ENCODE data around the gene CENPB.

CENPB gene

GRCh38 chr20:3767427-3768341 is 18.9 kb downstream of the CENPB start, which contains the start of gene ADISSP:
TSS of gene ADISSP (minus strand) at chr20:3767753. CDS start at chr20:3760100, 7,653 bp downstream.
- H3K4me3 ChIP-seq (ENCODE audit: insufficient read depth, low read depth, low read length, poor library complexity, severe bottlenecking): peak within 1 kb of the TSS; percentile 75
- peak within 1 kb of the TSS; percentile 99 for H3K27ac ChIP-seq (ENCODE audit: insufficient read depth, low read length, poor library complexity, severe bottlenecking)
- no peaks in the 10 kb centered on the region for H3K36me3 ChIP-seq (ENCODE audit: control insufficient read depth, insufficient read depth, low read length)
- H3K4me1 ChIP-seq (ENCODE audit: control insufficient read depth, insufficient read depth, low read length, poor library complexity, severe bottlenecking): peaks cover 27% of the 10 kb centered on the region
- H3K9me3 ChIP-seq (ENCODE audit: control insufficient read depth, low read length): no peaks in the 10 kb centered on the region
- peak; percentile 91 to 96 (median 93) for DNase-seq
- H3K27me3 ChIP-seq (replicated peaks; ENCODE audit: control insufficient read depth, insufficient read depth, low read length, poor library complexity, severe bottlenecking): no peaks in the 10 kb centered on the region

- Histone ChIP-seq H3K36me3 (ENCODE audit: control insufficient read depth, insufficient read depth, low read length) (no peaks in the 10 kb centered on the region), H3K4me3 (ENCODE audit: insufficient read depth, low read depth, low read length, poor library complexity, severe bottlenecking) (peak overlapping the region; percentile 75), H3K27me3 (replicated peaks; ENCODE audit: control insufficient read depth, insufficient read depth, low read length, poor library complexity, severe bottlenecking) (no peaks in the 10 kb centered on the region), H3K4me1 (ENCODE audit: control insufficient read depth, insufficient read depth, low read length, poor library complexity, severe bottlenecking) (peaks cover 27% of the 10 kb centered on the region), H3K9me3 (ENCODE audit: control insufficient read depth, low read length) (no peaks in the 10 kb centered on the region), H3K27ac (ENCODE audit: insufficient read depth, low read length, poor library complexity, severe bottlenecking) (peak overlapping the region; percentile 99)
- DNase-seq: peak in 1 of 3 donors; percentile 14
These were observed 19.5 kb downstream of the CENPB start for GRCh38 chr20:3767110-3767426.

- DNase-seq: no peak
- Histone ChIP-seq H3K27ac (ENCODE audit: insufficient read depth, low read length, poor library complexity, severe bottlenecking) (peak overlapping the region; percentile 99), H3K9me3 (ENCODE audit: control insufficient read depth, low read length) (no peaks in the 10 kb centered on the region), H3K4me3 (ENCODE audit: insufficient read depth, low read depth, low read length, poor library complexity, severe bottlenecking) (peak overlapping the region; percentile 75), H3K36me3 (ENCODE audit: control insufficient read depth, insufficient read depth, low read length) (no peaks in the 10 kb centered on the region), H3K27me3 (replicated peaks; ENCODE audit: control insufficient read depth, insufficient read depth, low read length, poor library complexity, severe bottlenecking) (no peaks in the 10 kb centered on the region), H3K4me1 (ENCODE audit: control insufficient read depth, insufficient read depth, low read length, poor library complexity, severe bottlenecking) (peaks cover 27% of the 10 kb centered on the region)
These were observed 20.0 kb downstream of the CENPB start for GRCh38 chr20:3766422-3767109.

DNA sequence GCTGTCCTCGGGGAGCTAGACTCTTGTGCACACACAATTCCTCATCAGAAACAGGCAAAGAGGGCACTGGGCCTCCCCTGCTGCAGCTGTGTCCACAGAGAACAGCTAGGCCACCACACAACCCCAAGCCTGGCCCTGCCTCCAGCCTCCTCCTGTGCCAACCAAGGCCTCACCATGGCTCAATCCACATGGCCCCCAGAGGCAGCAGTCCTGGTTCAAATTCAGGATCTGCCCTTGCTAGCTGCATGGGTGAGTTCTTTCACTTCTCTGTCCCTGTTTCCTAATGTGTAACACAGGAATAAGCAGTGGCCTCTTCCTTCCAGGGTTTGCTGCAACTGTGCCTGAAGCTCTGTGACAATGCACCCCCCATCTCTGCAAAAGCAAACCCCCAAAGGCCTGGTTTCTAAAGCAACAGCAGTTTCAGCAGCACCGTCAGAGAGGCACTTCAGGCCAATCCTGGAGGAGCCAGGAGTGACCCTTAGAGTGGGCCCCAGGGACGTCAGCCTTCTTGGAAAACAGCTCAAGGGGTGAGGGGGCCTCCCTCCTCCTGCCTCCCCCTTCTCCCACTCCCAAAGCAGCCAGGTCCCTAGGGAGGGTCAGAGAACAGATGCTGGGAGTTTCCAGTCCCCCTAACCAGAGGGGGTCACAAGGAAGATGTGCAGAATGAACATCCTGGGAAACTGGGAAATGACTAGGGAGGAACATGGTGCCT is 21.2 kb downstream of the CENPB start:
- Histone ChIP-seq H3K36me3 (ENCODE audit: control insufficient read depth, insufficient read depth, low read length) (no peaks in the 10 kb centered on the region), H3K4me1 (ENCODE audit: control insufficient read depth, insufficient read depth, low read length, poor library complexity, severe bottlenecking) (peaks cover 27% of the 10 kb centered on the region), H3K27ac (ENCODE audit: insufficient read depth, low read length, poor library complexity, severe bottlenecking) (no peak overlapping the region), H3K4me3 (ENCODE audit: insufficient read depth, low read depth, low read length, poor library complexity, severe bottlenecking) (no peak overlapping the region), H3K27me3 (replicated peaks; ENCODE audit: control insufficient read depth, insufficient read depth, low read length, poor library complexity, severe bottlenecking) (no peaks in the 10 kb centered on the region), H3K9me3 (ENCODE audit: control insufficient read depth, low read length) (no peaks in the 10 kb centered on the region)
- no peak for DNase-seq

- no peak for DNase-seq
- no peak overlapping the region for H3K27ac ChIP-seq (ENCODE audit: insufficient read depth, low read length, poor library complexity, severe bottlenecking)
- H3K4me3 ChIP-seq (ENCODE audit: insufficient read depth, low read depth, low read length, poor library complexity, severe bottlenecking): no peak overlapping the region
- no peaks in the 10 kb centered on the region for H3K27me3 ChIP-seq (replicated peaks; ENCODE audit: control insufficient read depth, insufficient read depth, low read length, poor library complexity, severe bottlenecking)
- H3K4me1 ChIP-seq (ENCODE audit: control insufficient read depth, insufficient read depth, low read length, poor library complexity, severe bottlenecking): peaks cover 27% of the 10 kb centered on the region
- H3K9me3 ChIP-seq (ENCODE audit: control insufficient read depth, low read length): no peaks in the 10 kb centered on the region
- H3K36me3 ChIP-seq (ENCODE audit: control insufficient read depth, insufficient read depth, low read length): no peaks in the 10 kb centered on the region
These were observed 21.9 kb downstream of the CENPB start for GRCh38 chr20:3764659-3765058.

DNA sequence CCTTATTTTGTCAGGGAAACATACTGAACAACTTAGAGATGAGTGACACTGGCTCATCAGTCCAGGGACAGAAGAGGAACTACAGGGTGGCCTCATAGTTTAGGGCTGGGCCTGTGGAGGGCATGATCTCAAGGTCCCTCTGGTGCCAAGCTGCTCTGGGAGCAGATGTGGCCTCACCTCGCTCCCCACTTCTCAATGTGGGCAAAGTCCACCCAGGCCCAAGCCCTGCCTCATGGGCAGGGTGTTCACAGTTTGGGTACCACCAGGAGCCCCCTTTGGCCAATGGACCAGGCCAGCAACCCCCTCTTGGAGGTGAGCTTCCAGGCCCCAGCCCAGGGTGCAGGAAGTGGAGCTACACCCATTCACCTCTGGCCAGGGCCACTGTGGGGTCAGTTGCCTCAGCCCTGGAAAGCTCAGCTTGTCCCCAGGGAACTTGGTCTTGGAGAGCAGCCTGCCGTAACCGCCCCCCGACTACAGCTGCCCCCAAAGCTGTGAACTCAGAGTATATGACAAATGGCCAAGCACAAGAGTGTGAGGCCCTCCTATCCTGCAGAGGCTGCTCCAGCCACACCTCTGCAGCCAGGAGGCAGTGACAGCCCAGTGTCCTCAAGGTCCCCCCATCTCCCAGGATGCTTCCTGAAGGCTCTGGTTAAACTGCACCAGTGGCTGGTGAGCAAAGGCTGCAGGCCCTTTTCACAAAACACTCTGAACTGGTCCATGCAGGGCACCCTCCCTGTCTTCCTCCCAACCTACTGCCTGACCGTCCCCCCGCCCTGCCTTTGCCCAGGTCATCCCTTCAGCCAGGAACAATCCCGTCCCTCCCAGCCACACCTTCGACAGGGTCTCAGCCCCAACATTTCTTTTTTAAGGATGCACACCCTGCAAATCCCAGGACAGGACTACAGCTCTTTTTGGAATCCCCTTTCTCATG is 22.6 kb downstream of the CENPB start:
- H3K27me3 ChIP-seq (replicated peaks; ENCODE audit: control insufficient read depth, insufficient read depth, low read length, poor library complexity, severe bottlenecking): no peaks in the 10 kb centered on the region
- no peak overlapping the region for H3K27ac ChIP-seq (ENCODE audit: insufficient read depth, low read length, poor library complexity, severe bottlenecking)
- H3K9me3 ChIP-seq (ENCODE audit: control insufficient read depth, low read length): no peaks in the 10 kb centered on the region
- H3K36me3 ChIP-seq (ENCODE audit: control insufficient read depth, insufficient read depth, low read length): no peaks in the 10 kb centered on the region
- no peak for DNase-seq
- H3K4me1 ChIP-seq (ENCODE audit: control insufficient read depth, insufficient read depth, low read length, poor library complexity, severe bottlenecking): peaks cover 23% of the 10 kb centered on the region
- no peak overlapping the region for H3K4me3 ChIP-seq (ENCODE audit: insufficient read depth, low read depth, low read length, poor library complexity, severe bottlenecking)

GRCh38 chr20:3760655-3761348 is 25.7 kb downstream of the CENPB start:
- no peak for DNase-seq
- H3K4me3 ChIP-seq (ENCODE audit: insufficient read depth, low read depth, low read length, poor library complexity, severe bottlenecking): no peak overlapping the region
- no peaks in the 10 kb centered on the region for H3K4me1 ChIP-seq (ENCODE audit: control insufficient read depth, insufficient read depth, low read length, poor library complexity, severe bottlenecking)
- no peak overlapping the region for H3K27ac ChIP-seq (ENCODE audit: insufficient read depth, low read length, poor library complexity, severe bottlenecking)
- no peaks in the 10 kb centered on the region for H3K9me3 ChIP-seq (ENCODE audit: control insufficient read depth, low read length)
- no peaks in the 10 kb centered on the region for H3K27me3 ChIP-seq (replicated peaks; ENCODE audit: control insufficient read depth, insufficient read depth, low read length, poor library complexity, severe bottlenecking)
- H3K36me3 ChIP-seq (ENCODE audit: control insufficient read depth, insufficient read depth, low read length): no peaks in the 10 kb centered on the region

- Histone ChIP-seq H3K9me3 (ENCODE audit: control insufficient read depth, low read length) (no peaks in the 10 kb centered on the region), H3K27me3 (replicated peaks; ENCODE audit: control insufficient read depth, insufficient read depth, low read length, poor library complexity, severe bottlenecking) (no peaks in the 10 kb centered on the region), H3K4me3 (ENCODE audit: insufficient read depth, low read depth, low read length, poor library complexity, severe bottlenecking) (no peak overlapping the region), H3K27ac (ENCODE audit: insufficient read depth, low read length, poor library complexity, severe bottlenecking) (no peak overlapping the region), H3K36me3 (ENCODE audit: control insufficient read depth, insufficient read depth, low read length) (no peaks in the 10 kb centered on the region), H3K4me1 (ENCODE audit: control insufficient read depth, insufficient read depth, low read length, poor library complexity, severe bottlenecking) (no peaks in the 10 kb centered on the region)
- DNase-seq: no peak
These were observed 26.7 kb downstream of the CENPB start for GRCh38 chr20:3759884-3760283.

GRCh38 chr20:3759316-3759823 is 27.2 kb downstream of the CENPB start:
- H3K27me3 ChIP-seq (replicated peaks; ENCODE audit: control insufficient read depth, insufficient read depth, low read length, poor library complexity, severe bottlenecking): no peaks in the 10 kb centered on the region
- H3K4me1 ChIP-seq (ENCODE audit: control insufficient read depth, insufficient read depth, low read length, poor library complexity, severe bottlenecking): no peaks in the 10 kb centered on the region
- no peak for DNase-seq
- no peak overlapping the region for H3K4me3 ChIP-seq (ENCODE audit: insufficient read depth, low read depth, low read length, poor library complexity, severe bottlenecking)
- no peaks in the 10 kb centered on the region for H3K9me3 ChIP-seq (ENCODE audit: control insufficient read depth, low read length)
- no peak overlapping the region for H3K27ac ChIP-seq (ENCODE audit: insufficient read depth, low read length, poor library complexity, severe bottlenecking)
- H3K36me3 ChIP-seq (ENCODE audit: control insufficient read depth, insufficient read depth, low read length): no peaks in the 10 kb centered on the region
